ENCODE measurements around the gene HS6ST2.

- TF ChIP-seq CTCF (IDR thresholded peaks at IDR 0.05; ENCODE audit: low read length) = no peak
- TF ChIP-seq EZH2 (IDR thresholded peaks at IDR 0.05; ENCODE audit: borderline replicate concordance, low read length) = no peak
Measured at GRCh38 chrX:132622130-132622529, 336.3 kb downstream of the HS6ST2 start.
